ENCODE measurements around the gene ASB15. TPM values are rescaled to one million over a fixed set of nuclear protein-coding genes. Genes with fewer than 3 reads are reported as not detected.
A peak's percentile ranks its signal among the peaks of the same experiment; 100 is the strongest.

The ASB15 gene
- total RNA-seq, 3 donors from 2014 or later (not counting 1 experiment from before 2014, with no cell fraction given) = not detected

DNA sequence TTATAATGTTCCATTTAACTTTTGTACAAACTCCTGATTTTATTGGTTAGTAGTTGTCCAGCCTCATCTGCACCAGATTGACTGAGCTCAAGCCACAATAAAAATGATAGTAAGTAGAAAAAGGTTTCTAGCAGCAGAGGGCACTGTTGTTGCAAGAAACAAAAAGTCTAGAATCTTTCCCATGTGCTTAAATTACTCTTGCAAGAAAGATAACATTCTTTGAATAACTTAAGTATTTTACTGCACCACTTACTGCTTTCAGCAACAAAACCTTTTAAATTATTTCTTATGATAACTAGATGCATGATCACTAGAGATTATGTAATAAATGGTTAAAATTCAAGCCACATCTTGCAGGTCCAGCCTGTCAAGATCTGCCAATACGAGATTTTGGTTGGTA is 81.1 kb downstream of the ASB15 start:
- Mint-ChIP-seq H3K27me3 (ENCODE audit: low read depth in 2 of 2) (no peaks in the 10 kb centered on the region), H3K4me1 (no peaks in the 10 kb centered on the region), H3K9me3 (no peaks in the 10 kb centered on the region), H3K27ac (no peak overlapping the region), H3K36me3 (no peaks in the 10 kb centered on the region), H3K4me3 (no peak overlapping the region)
- ATAC-seq = peak in 1 of 3 donors; percentile 45
- no peak overlapping the region for H3K4me3 ChIP-seq (ENCODE audit: low read length)
- intact Hi-C loops (cut with micrococcal nuclease) = loop anchor here (1.0 to 5.0 kb wide), 2 partner anchors 183 to 1175 kb away; no protein-coding TSS in a partner anchor
- peak in 1 of 2 donors; percentile 65 for DNase-seq
- no peaks in the 10 kb centered on the region for H3K27me3 ChIP-seq (ENCODE audit: control insufficient read depth, insufficient read depth, low read length)
- peaks cover 19% of the 10 kb centered on the region for H3K36me3 ChIP-seq (ENCODE audit: control insufficient read depth, insufficient read depth, low read length)
- H3K27ac ChIP-seq (ENCODE audit: low read length) = no peak overlapping the region
- 90% methylated on average over 1 of the region's 1 CpG for WGBS (ENCODE audit: insufficient coverage)
- H3K9me3 ChIP-seq (ENCODE audit: control insufficient read depth, insufficient read depth, low read length) = no peaks in the 10 kb centered on the region
- no peaks in the 10 kb centered on the region for H3K4me1 ChIP-seq (ENCODE audit: control insufficient read depth, insufficient read depth, low read length)
- TF ChIP-seq, protein P1, sequence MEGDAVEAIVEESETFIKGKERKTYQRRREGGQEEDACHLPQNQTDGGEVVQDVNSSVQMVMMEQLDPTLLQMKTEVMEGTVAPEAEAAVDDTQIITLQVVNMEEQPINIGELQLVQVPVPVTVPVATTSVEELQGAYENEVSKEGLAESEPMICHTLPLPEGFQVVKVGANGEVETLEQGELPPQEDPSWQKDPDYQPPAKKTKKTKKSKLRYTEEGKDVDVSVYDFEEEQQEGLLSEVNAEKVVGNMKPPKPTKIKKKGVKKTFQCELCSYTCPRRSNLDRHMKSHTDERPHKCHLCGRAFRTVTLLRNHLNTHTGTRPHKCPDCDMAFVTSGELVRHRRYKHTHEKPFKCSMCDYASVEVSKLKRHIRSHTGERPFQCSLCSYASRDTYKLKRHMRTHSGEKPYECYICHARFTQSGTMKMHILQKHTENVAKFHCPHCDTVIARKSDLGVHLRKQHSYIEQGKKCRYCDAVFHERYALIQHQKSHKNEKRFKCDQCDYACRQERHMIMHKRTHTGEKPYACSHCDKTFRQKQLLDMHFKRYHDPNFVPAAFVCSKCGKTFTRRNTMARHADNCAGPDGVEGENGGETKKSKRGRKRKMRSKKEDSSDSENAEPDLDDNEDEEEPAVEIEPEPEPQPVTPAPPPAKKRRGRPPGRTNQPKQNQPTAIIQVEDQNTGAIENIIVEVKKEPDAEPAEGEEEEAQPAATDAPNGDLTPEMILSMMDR (IDR thresholded peaks at IDR 0.05) = peak; percentile 55

DNA sequence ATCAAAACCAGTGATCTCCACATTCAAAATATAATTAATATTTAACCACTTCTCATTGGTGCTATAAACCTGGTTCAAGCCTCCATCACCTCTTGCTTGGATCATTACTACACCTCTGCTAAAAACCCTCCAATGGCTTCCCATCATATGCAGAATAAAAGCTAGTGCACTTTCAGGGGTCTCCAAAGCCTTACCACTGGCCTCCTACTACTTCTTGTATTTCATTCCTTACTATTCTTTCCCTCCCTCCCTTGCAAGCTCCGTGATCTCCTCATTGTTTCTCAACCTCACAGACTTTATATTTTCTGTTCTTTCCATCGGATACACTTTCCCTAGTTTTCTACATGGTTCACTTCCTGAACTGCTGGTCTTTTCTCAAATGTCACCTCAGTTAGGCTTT is 85.5 kb downstream of the ASB15 start:
- Histone ChIP-seq H3K4me1 (ENCODE audit: control insufficient read depth, insufficient read depth, low read length) (no peaks in the 10 kb centered on the region), H3K27ac (ENCODE audit: low read length) (no peak overlapping the region), H3K36me3 (ENCODE audit: control insufficient read depth, insufficient read depth, low read length) (peaks cover 30% of the 10 kb centered on the region), H3K9me3 (ENCODE audit: control insufficient read depth, insufficient read depth, low read length) (no peaks in the 10 kb centered on the region), H3K27me3 (ENCODE audit: control insufficient read depth, insufficient read depth, low read length) (no peaks in the 10 kb centered on the region), H3K4me3 (ENCODE audit: low read length) (no peak overlapping the region)
- H3K36me3 Mint-ChIP-seq = no peaks in the 10 kb centered on the region
- 98% methylated on average over 2 of the region's 2 CpGs for WGBS (ENCODE audit: insufficient coverage)
- no peak overlapping the region for H3K4me3 Mint-ChIP-seq
- intact Hi-C loops (cut with micrococcal nuclease) = no loop called here
- peak overlapping the region in 1 of 2 donors; percentile 9 for H3K27ac Mint-ChIP-seq
- no peaks in the 10 kb centered on the region for H3K4me1 Mint-ChIP-seq
- TF ChIP-seq, protein P1 (IDR thresholded peaks at IDR 0.05) = no peak
- DNase-seq = no peak
- H3K27me3 Mint-ChIP-seq (ENCODE audit: low read depth in 2 of 2) = no peaks in the 10 kb centered on the region
- H3K9me3 Mint-ChIP-seq = no peaks in the 10 kb centered on the region
- no peak for ATAC-seq

DNA sequence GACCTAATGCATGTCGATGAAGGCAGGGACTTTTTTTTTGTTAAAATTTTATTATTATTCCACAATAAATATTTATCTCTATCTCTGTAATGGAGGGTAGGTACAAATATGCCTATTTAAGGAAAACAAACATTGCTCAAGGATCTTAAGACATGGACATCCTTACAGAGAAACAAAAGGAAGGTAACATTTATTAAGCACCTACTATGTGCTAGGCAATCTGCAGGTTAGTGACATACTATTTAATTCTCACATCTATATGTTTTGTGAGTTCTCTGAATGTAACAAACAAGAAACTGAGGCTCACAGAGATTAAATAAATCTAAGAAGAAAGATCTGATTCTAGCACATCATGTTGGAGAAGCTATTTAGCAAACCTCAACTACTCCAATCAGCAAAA is 86.1 kb downstream of the ASB15 start:
- Histone ChIP-seq H3K27me3 (ENCODE audit: control insufficient read depth, insufficient read depth, low read length) (no peaks in the 10 kb centered on the region), H3K36me3 (ENCODE audit: control insufficient read depth, insufficient read depth, low read length) (peaks cover 33% of the 10 kb centered on the region), H3K9me3 (ENCODE audit: control insufficient read depth, insufficient read depth, low read length) (no peaks in the 10 kb centered on the region), H3K4me1 (ENCODE audit: control insufficient read depth, insufficient read depth, low read length) (no peaks in the 10 kb centered on the region), H3K4me3 (ENCODE audit: low read length) (no peak overlapping the region), H3K27ac (ENCODE audit: low read length) (no peak overlapping the region)
- Mint-ChIP-seq H3K4me3 (no peak overlapping the region), H3K27me3 (ENCODE audit: low read depth in 2 of 2) (no peaks in the 10 kb centered on the region), H3K36me3 (no peaks in the 10 kb centered on the region), H3K27ac (no peak overlapping the region), H3K4me1 (no peaks in the 10 kb centered on the region), H3K9me3 (no peaks in the 10 kb centered on the region)
- WGBS (ENCODE audit: insufficient coverage) = no CpG with 5 or more reads among the region's 1 CpG
- intact Hi-C loops (cut with micrococcal nuclease) = no loop called here
- ATAC-seq = no peak
- TF ChIP-seq, protein P1 (IDR thresholded peaks at IDR 0.05) = no peak
- no peak for DNase-seq

Other genes with a start within 250 kb of the ASB15 start
- under 1 TPM; 0.09 to 0.45 (median 0.18) TPM for gene IQUB, start 67.2 kb upstream of the ASB15 start, total RNA-seq
- gene NDUFA5, start 44.0 kb upstream of the ASB15 start, total RNA-seq = 10 to 100 TPM; 46.0 to 51.2 (median 50.4) TPM
- gene LMOD2, start 54.0 kb downstream of the ASB15 start, total RNA-seq = not detected
- gene WASL, start 147.2 kb downstream of the ASB15 start, total RNA-seq = 10 to 100 TPM in 2 of 3 donors, 1 to 10 TPM in 1; 9.6 to 12.1 (median 10.6) TPM
- gene HYAL4, start 243.3 kb downstream of the ASB15 start, total RNA-seq = not detected